ENCODE measurements around the gene TUBA1C. TPM values are rescaled to one million over a fixed set of nuclear protein-coding genes. Genes with fewer than 3 reads are reported as not detected.

The TUBA1C gene
- total and polyA plus RNA-seq, 2 of the 4 experiments (the other 2 are of a cell fraction): 1,420 to 2,555 TPM

- H3K9me3 ChIP-seq (ENCODE audit: control insufficient read depth, insufficient read depth, low read length): peaks cover 6% of the 10 kb centered on the region; the same call in 1 of the 2 replicates
- no peak overlapping the region for H3K18ac ChIP-seq (ENCODE audit: low read depth, low read length)
- H3K23ac ChIP-seq (ENCODE audit: low read depth, low read length): no peak overlapping the region
- 0% methylated on average over 1 of the region's 8 CpGs; no CpG with 5 or more reads in 1 of the 2 experiments for WGBS, 2 experiments (ENCODE audit: extremely low coverage in 2 of 2, insufficient read length in 1 of 2)
- no peak overlapping the region for H3K4ac ChIP-seq (ENCODE audit: low read depth, low read length)
- H4K20me1 ChIP-seq (ENCODE audit: insufficient read depth, low read length): no peaks in the 10 kb centered on the region
- H2BK20ac ChIP-seq (ENCODE audit: low read depth, low read length): no peak overlapping the region
- H3K9me1 ChIP-seq (ENCODE audit: insufficient read depth, low read length): no peaks in the 10 kb centered on the region
- DNase-seq (no peak), ATAC-seq (ENCODE audit: low read depth) (no peak)
- no TSS peak for BruUV-seq (replicated peaks)
- no peak overlapping the region for H2AK5ac ChIP-seq (ENCODE audit: low read depth, low read length)
- no peak overlapping the region for H3K14ac ChIP-seq (replicated peaks; ENCODE audit: low read depth, low read length)
- ChIA-PET POLR2A (ENCODE audit: unreplicated experiment) (no interaction called here), CTCF (interaction anchor here (0.6 to 0.9 kb wide), 3 partner anchors 9 to 19 kb away, joined by 3 to 5 read pairs (median 3); no protein-coding TSS in a partner anchor)
- peaks cover 7% of the 10 kb centered on the region for H3K4me1 ChIP-seq (ENCODE audit: control insufficient read depth, insufficient read depth, low read length)
- H2BK120ac ChIP-seq (ENCODE audit: low read depth, low read length): no peak overlapping the region
- no peak overlapping the region for H2AK9ac ChIP-seq (replicated peaks; ENCODE audit: low read depth, low read length, poor library complexity)
- H4K8ac ChIP-seq (ENCODE audit: low read depth in 2 of 2, low read length in 2 of 2): no peak overlapping the region
- TF ChIP-seq MAZ (IDR thresholded peaks at IDR 0.05; ENCODE audit: borderline replicate concordance, low read depth, low read length) (no peak), MAFK (IDR thresholded peaks at IDR 0.05; ENCODE audit: low read depth, low read length) (no peak), CEBPB (IDR thresholded peaks at IDR 0.05; ENCODE audit: low read depth, low read length) (no peak), POLR2A (IDR thresholded peaks at IDR 0.05; ENCODE audit: low read depth, low read length) (no peak), USF2 (IDR thresholded peaks at IDR 0.05; ENCODE audit: low read depth, low read length) (no peak)
- H3K27ac ChIP-seq (ENCODE audit: insufficient read depth, low read length): no peak overlapping the region
- H3K27me3 ChIP-seq (ENCODE audit: control insufficient read depth, insufficient read depth, low read length): peaks cover 64% of the 10 kb centered on the region
- H4K91ac ChIP-seq (ENCODE audit: insufficient read depth, low read depth, low read length): no peak overlapping the region
- H3K56ac ChIP-seq (ENCODE audit: extremely low read depth, insufficient read depth, low read length): no peak overlapping the region
- no peaks in the 10 kb centered on the region for H3K36me3 ChIP-seq (ENCODE audit: control insufficient read depth, insufficient read depth, low read length)
- H2AFZ ChIP-seq (replicated peaks; ENCODE audit: low read length, poor library complexity): no peak overlapping the region
- in situ Hi-C loops (cut with MboI; ENCODE audit: low sequenced_read_pairs): no loop called here
- intact Hi-C loops (cut with micrococcal nuclease): no loop called here
- no peak overlapping the region for H3K4me3 ChIP-seq (ENCODE audit: insufficient read depth, low read depth, low read length)
- dilution Hi-C loops (cut with HindIII; ENCODE audit: low sequenced_read_pairs, unreplicated experiment): no loop called here
- no peaks in the 10 kb centered on the region for H3K79me1 ChIP-seq (ENCODE audit: low read depth in 1 of 2, low read length in 2 of 2)
- H2BK15ac ChIP-seq (ENCODE audit: low read depth, low read length): no peak overlapping the region
- no peak overlapping the region for H4K5ac ChIP-seq (ENCODE audit: low read depth, low read length)
- no peak overlapping the region for H3K9ac ChIP-seq (ENCODE audit: low read depth, low read length)
- no peak overlapping the region for H2BK5ac ChIP-seq (ENCODE audit: low read depth, low read length, poor library complexity, severe bottlenecking)
- H3K4me2 ChIP-seq (ENCODE audit: low read depth, low read length): no peak overlapping the region
Observed at GRCh38 chr12:49297695-49298060, 32.8 kb downstream of the TUBA1C start.

Measured in IMR-90 (cell line).